ENCODE data around the gene TMEM250.

The TMEM250 gene

GRCh38 chr9:136078024-136078423 is 40.7 kb downstream of the TMEM250 start:
- H3K36me3 ChIP-seq (ENCODE audit: control insufficient read depth, insufficient read depth, low read length), result no peaks in the 10 kb centered on the region
- H3K4me3 ChIP-seq (replicated peaks; ENCODE audit: low read depth, low read length), result no peak overlapping the region
- TF ChIP-seq CTCF (IDR thresholded peaks at IDR 0.05; ENCODE audit: insufficient read depth, low read length, poor library complexity, severe bottlenecking), result no peak
- no peak for DNase-seq (ENCODE audit: extremely low read depth, insufficient read length)
- H3K27me3 ChIP-seq (replicated peaks; ENCODE audit: control insufficient read depth, insufficient read depth, low read length), result no peaks in the 10 kb centered on the region

GRCh38 chr9:136077491-136077890 is 41.2 kb downstream of the TMEM250 start:
- H3K36me3 ChIP-seq (ENCODE audit: control insufficient read depth, insufficient read depth, low read length), result no peaks in the 10 kb centered on the region
- DNase-seq (ENCODE audit: extremely low read depth, insufficient read length), result no peak
- H3K27me3 ChIP-seq (replicated peaks; ENCODE audit: control insufficient read depth, insufficient read depth, low read length), result no peaks in the 10 kb centered on the region
- TF ChIP-seq CTCF (IDR thresholded peaks at IDR 0.05; ENCODE audit: insufficient read depth, low read length, poor library complexity, severe bottlenecking), result no peak
- no peak overlapping the region for H3K4me3 ChIP-seq (replicated peaks; ENCODE audit: low read depth, low read length)

- Histone ChIP-seq H3K36me3 (ENCODE audit: control insufficient read depth, insufficient read depth, low read length) (no peaks in the 10 kb centered on the region), H3K27me3 (replicated peaks; ENCODE audit: control insufficient read depth, insufficient read depth, low read length) (no peaks in the 10 kb centered on the region), H3K4me3 (replicated peaks; ENCODE audit: low read depth, low read length) (no peak overlapping the region)
- TF ChIP-seq CTCF (IDR thresholded peaks at IDR 0.05; ENCODE audit: insufficient read depth, low read length, poor library complexity, severe bottlenecking), result no peak
- no peak for DNase-seq (ENCODE audit: extremely low read depth, insufficient read length)
These were observed 42.6 kb downstream of the TMEM250 start for GRCh38 chr9:136075881-136076678.

- DNase-seq (ENCODE audit: extremely low read depth, insufficient read length), result peak; percentile 1
These were observed 43.4 kb downstream of the TMEM250 start for GRCh38 chr9:136075134-136075841.

GRCh38 chr9:136074706-136075105 is 44.0 kb downstream of the TMEM250 start:
- no peak for TF ChIP-seq CTCF (IDR thresholded peaks at IDR 0.05; ENCODE audit: insufficient read depth, low read length, poor library complexity, severe bottlenecking)
- H3K27me3 ChIP-seq (replicated peaks; ENCODE audit: control insufficient read depth, insufficient read depth, low read length), result no peaks in the 10 kb centered on the region
- peak; percentile 0 for DNase-seq (ENCODE audit: extremely low read depth, insufficient read length)
- H3K36me3 ChIP-seq (ENCODE audit: control insufficient read depth, insufficient read depth, low read length), result no peaks in the 10 kb centered on the region
- H3K4me3 ChIP-seq (replicated peaks; ENCODE audit: low read depth, low read length), result no peak overlapping the region

More at GRCh38 chr9:136075134-136075841, 43.4 kb downstream of the TMEM250 start:
- no peak overlapping the region for H3K4me3 ChIP-seq (replicated peaks; ENCODE audit: low read depth, low read length)
- H3K36me3 ChIP-seq (ENCODE audit: control insufficient read depth, insufficient read depth, low read length), result no peaks in the 10 kb centered on the region
- no peak for TF ChIP-seq CTCF (IDR thresholded peaks at IDR 0.05; ENCODE audit: insufficient read depth, low read length, poor library complexity, severe bottlenecking)
- H3K27me3 ChIP-seq (replicated peaks; ENCODE audit: control insufficient read depth, insufficient read depth, low read length), result no peaks in the 10 kb centered on the region
